Transverse colon (tissue), 4 donors: Measurements from ENCODE around the gene LENG8. TPM values are rescaled to one million over a fixed set of nuclear protein-coding genes. Genes with fewer than 3 reads are reported as not detected.
A peak's percentile ranks its signal among the peaks of the same experiment; 100 is the strongest.

Experiments
- DNase-seq: peaks from one replicate; pipeline ENCODE4 v3.0.0-alpha.2; 2019
- H3K27ac ChIP-seq, 4 donors: fragments of 200-600 bp; sonication (generic); 2 replicates each; pipeline ENCODE4 v1.5.1; 2016 to 2018; ENCODE audit warnings: inconsistent platforms in 4 of 4
- H3K27me3 ChIP-seq: fragments of 200-600 bp; sonication (generic); 2 replicates; pipeline ENCODE4 v1.5.1; 2017; ENCODE audit warnings: inconsistent platforms
- H3K36me3 ChIP-seq, 4 donors: fragments of 200-600 bp; sonication (generic); 2 replicates each; pipeline ENCODE4 v1.5.1; 2017 to 2019; ENCODE audit warnings: inconsistent platforms in 4 of 4
- H3K4me1 ChIP-seq, 4 donors: fragments of 200-600 bp; sonication (generic); 2 replicates each; pipeline ENCODE4 v1.5.1; 2017 to 2020; ENCODE audit warnings: inconsistent platforms in 4 of 4
- H3K4me3 ChIP-seq, 4 donors: fragments of 200-600 bp; sonication (generic); 1 replicate in 1 of 4; 2 replicates in 3 of 4; pipeline versions ENCODE4 v1.5.1 to v1.6.1; 2017 to 2019; ENCODE audit warnings: inconsistent platforms in 4 of 4
- H3K9me3 ChIP-seq, 2 donors: fragments of 200-600 bp; sonication (generic); 2 replicates each; pipeline ENCODE4 v1.5.1; 2017 to 2019; ENCODE audit warnings: inconsistent platforms in 2 of 2
- EP300 ChIP-seq: sonication (generic); formaldehyde crosslinking; IDR thresholded peaks from one replicate; pipeline ENCODE4 v1.6.1; 2017; ENCODE audit warnings: antibody characterized with exemption, low read depth
- POLR2A ChIP-seq: fragments of 450-650 bp; IDR thresholded peaks from one replicate; pipeline ENCODE4 v1.6.1; 2016; ENCODE audit warnings: antibody characterized with exemption, mild to moderate bottlenecking, moderate library complexity
- POLR2AphosphoS5 ChIP-seq, 3 donors: sonication (generic); formaldehyde crosslinking; IDR thresholded peaks; one replicate each; pipeline ENCODE4 v1.6.1; 2016; ENCODE audit warnings: antibody characterized with exemption in 3 of 3
- WGBS, 2 donors: methylation state at CpG; one replicate each; pipeline ENCODE4 v1.1.5; 2018; ENCODE audit warnings: low coverage in 1 of 2; 5-methylcytosine and 5-hydroxymethylcytosine counted together
- in situ Hi-C, 4 donors: fragments of 200-750 bp; cut with MboI; loops; one replicate each; pipeline versions ENCODE4 v1.15.0 to v1.15.1; 2017; ENCODE audit warnings: low sequenced_read_pairs in 3 of 4, low pct_ligation_motif_present in 1 of 4, low pct_unique_long_range_greater_than_20kb in 1 of 4
- intact Hi-C: fragments of 100-400 bp; cut with DNase I; formaldehyde crosslinking; loops from one replicate; pipeline ENCODE4 v1.15.1; 2023; ENCODE audit warnings: low total_unique reads
- total RNA-seq, 4 donors: library from RNA; depleted of rRNA; stranded (reverse); fragments of >200 nt; gene quantifications; one replicate each; pipeline ENCODE4 v1.1.0, GENCODE V29; 2016
- TF ChIP-seq, protein P1 (sequence below), 5 experiments: fragments of 200-600 bp in 3 of 5; fragments of 450-650 bp in 2 of 5; sonication (generic) in 3 of 5; IDR thresholded peaks; 1 replicate in 2 of 5; 2 replicates in 3 of 5; pipeline ENCODE4 v1.5.1; 2016 to 2017; ENCODE audit warnings: antibody characterized with exemption in 5 of 5, inconsistent platforms in 3 of 5, mild to moderate bottlenecking in 2 of 5, moderate library complexity in 1 of 5

LENG8 gene
- total RNA-seq, 4 donors from 2014 or later: 194 to 1,037 (median 566) TPM

DNA sequence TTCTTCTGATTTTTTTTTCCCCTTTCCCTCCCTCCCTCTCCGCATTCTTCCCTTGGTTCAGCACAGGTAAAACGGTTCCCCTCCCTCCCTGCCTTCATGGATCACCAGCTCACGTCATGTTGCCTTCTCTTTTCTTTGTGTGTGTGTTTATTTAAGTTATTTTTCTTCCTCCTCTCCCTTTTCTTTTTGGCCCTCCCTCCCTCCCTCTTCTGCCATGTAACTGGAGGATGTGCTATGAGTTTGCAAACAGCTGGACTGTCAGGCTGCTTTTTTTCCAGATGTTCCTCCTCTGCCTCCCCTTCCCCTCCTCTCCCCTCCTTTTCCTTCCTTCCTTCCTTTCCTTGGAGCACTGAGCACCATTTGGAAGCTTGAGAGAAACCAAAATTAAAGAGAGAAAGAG lies 12.6 kb downstream of the LENG8 start:
- no peak for DNase-seq
- WGBS, 2 donors: 39 to 45% methylated on average over 3 of the region's 3 CpGs
- TF ChIP-seq POLR2AphosphoS5 (IDR thresholded peaks at IDR 0.05): no peak
- TF ChIP-seq EP300: no peak
- TF ChIP-seq, protein P1, sequence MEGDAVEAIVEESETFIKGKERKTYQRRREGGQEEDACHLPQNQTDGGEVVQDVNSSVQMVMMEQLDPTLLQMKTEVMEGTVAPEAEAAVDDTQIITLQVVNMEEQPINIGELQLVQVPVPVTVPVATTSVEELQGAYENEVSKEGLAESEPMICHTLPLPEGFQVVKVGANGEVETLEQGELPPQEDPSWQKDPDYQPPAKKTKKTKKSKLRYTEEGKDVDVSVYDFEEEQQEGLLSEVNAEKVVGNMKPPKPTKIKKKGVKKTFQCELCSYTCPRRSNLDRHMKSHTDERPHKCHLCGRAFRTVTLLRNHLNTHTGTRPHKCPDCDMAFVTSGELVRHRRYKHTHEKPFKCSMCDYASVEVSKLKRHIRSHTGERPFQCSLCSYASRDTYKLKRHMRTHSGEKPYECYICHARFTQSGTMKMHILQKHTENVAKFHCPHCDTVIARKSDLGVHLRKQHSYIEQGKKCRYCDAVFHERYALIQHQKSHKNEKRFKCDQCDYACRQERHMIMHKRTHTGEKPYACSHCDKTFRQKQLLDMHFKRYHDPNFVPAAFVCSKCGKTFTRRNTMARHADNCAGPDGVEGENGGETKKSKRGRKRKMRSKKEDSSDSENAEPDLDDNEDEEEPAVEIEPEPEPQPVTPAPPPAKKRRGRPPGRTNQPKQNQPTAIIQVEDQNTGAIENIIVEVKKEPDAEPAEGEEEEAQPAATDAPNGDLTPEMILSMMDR (IDR thresholded peaks at IDR 0.05): no peak
- no peak for TF ChIP-seq POLR2A
- H3K9me3 ChIP-seq: no peaks in the 10 kb centered on the region
- in situ Hi-C loops: no loop called here
- peak overlapping the region in 2 of 4 donors; percentile 60 to 72 for H3K4me3 ChIP-seq
- H3K27me3 ChIP-seq: no peaks in the 10 kb centered on the region
- peak overlapping the region; percentile 96 to 99 (median 98) for H3K27ac ChIP-seq
- intact Hi-C loops: no loop called here
- peaks cover 6 to 56% (median 35%) of the 10 kb centered on the region in 4 donors for H3K4me1 ChIP-seq
- peaks cover 0 to 42% (median 15%) of the 10 kb centered on the region in 4 donors for H3K36me3 ChIP-seq

DNA sequence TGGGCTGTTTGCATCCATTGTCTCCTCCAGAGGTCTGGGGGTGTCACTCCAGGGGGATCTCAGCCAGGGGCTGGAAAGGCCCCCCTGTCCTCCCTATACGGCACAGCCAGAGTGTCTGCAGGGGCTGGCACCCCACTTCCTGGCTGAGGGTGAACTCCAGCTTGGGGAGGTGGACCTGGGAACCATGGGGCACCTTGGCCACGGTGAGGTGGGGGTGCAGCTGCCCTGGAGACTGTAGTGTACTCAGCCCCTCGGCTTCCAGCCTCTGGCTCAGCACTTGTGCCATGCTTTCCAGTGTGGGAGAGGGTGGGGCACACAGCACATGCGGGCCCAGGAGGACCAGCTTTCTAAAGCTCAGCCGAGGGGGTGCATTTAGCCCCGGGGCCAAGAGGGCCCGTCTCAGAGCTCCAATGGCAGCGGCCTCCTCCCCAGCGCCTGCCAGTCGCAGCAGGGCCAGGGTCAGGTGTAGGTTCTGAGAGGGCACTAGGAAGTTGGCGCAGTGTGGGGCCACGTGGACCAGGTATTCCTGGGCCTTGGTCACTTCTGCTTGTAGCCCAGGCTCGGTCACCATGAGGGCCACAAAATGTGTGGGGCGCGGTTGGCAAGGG lies 13.2 kb downstream of the LENG8 start:
- Histone ChIP-seq H3K27ac (peak overlapping the region; percentile 96 to 99 (median 98)), H3K4me3 (peak overlapping the region in 3 of 4 donors; percentile 60 to 72 (median 68)), H3K27me3 (no peaks in the 10 kb centered on the region), H3K4me1 (peaks cover 6 to 60% (median 37%) of the 10 kb centered on the region in 4 donors), H3K36me3 (peaks cover 0 to 37% (median 13%) of the 10 kb centered on the region in 4 donors), H3K9me3 (no peaks in the 10 kb centered on the region)
- DNase-seq: peak; percentile 37
- 48% methylated on average over 6 of the region's 15 CpGs; no CpG with 5 or more reads in 1 of the 2 donors for WGBS, 2 donors
- intact Hi-C loops (no loop called here), in situ Hi-C loops (no loop called here)
- peak in 2 of 3 donors; percentile 30 to 44 for TF ChIP-seq POLR2AphosphoS5 (IDR thresholded peaks at IDR 0.05)
- TF ChIP-seq EP300: no peak
- TF ChIP-seq, protein P1 (IDR thresholded peaks at IDR 0.05): no peak
- no peak for TF ChIP-seq POLR2A

DNA sequence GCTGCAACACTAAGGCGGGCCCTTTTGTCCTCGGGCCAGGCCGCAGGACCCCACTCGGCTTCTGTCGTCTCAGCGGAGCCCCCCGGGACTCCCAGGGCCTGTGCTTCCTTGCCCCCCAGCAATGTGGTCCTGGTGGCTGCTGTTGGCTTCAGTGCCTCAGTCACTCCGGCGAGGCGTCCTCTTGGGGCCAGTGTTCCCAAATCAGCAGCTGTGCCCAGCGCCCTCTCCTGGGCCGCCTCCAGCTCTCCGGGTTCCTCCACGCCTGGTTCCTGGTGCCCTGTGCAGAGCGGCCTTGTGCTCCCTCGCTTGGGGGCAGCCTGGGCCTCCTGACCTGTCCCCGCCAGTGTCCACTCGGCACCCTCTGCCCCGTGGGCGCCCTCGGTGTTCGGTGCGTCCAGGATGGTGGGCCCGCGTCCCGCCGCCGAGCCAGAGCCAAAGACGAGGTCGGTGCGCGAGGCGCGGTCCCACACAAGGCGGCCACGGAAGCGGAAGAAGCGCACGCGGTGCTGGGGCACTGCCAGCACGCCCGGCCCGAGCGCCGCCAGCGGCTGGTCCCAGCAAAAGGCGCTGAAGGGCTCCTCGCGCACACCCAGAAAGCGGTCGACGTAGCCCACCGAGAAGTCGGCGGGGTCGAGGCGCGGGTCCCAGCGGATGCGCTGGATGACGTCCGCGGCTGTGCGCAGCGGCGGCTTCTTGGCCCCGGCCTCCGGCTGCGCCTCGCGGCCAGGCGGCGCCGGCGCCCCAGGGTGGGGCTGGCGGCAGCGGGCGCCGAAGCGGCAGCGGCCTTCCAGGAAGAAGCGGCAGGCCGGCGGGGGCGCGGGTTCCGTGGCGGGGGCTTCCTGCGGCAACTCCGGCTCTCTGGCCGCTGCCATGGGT lies 13.9 kb downstream of the LENG8 start:
- Histone ChIP-seq H3K9me3 (no peaks in the 10 kb centered on the region), H3K27me3 (no peaks in the 10 kb centered on the region), H3K4me3 (peak overlapping the region; percentile 50 to 72 (median 64)), H3K4me1 (peaks cover 6 to 65% (median 39%) of the 10 kb centered on the region in 4 donors), H3K36me3 (peaks cover 0 to 29% (median 9%) of the 10 kb centered on the region in 4 donors), H3K27ac (peak overlapping the region; percentile 96 to 99 (median 98))
- in situ Hi-C loops (no loop called here), intact Hi-C loops (no loop called here)
- WGBS, 2 donors: 6% methylated on average over 52 of the region's 91 CpGs; no CpG with 5 or more reads in 1 of the 2 donors
- peak; percentile 58 for TF ChIP-seq POLR2A
- TF ChIP-seq POLR2AphosphoS5 (IDR thresholded peaks at IDR 0.05): peak; percentile 68 to 87 (median 86)
- TF ChIP-seq, protein P1 (IDR thresholded peaks at IDR 0.05): peak; percentile 20 to 57 (median 26)
- no peak for TF ChIP-seq EP300
- DNase-seq: peak; percentile 80

DNA sequence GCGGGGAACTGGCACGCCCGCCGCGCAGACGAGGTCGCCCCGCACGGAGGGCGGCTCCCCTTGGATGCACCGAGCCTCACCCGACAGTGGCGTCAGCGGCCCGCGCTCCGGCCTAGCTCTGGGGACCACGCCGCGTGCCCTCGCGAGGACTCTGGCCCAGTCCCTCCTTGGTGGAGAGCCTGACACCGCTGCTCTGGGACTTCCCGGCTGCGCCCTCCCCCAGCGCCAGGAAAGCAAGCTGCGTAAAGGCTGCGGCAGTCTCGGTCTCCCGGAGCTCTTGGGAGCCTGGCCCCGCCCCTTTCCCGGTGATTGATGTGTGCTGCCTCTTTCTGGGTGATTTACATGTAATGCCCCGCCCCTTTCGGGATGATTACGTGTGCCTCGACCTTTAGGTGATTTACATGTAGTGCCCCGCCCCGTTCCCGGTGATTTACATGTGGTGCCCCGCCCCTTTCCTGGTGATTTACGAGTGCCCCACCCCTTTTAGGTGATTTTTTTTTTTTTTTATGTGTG lies 14.6 kb downstream of the LENG8 start, which contains the start of gene LENG9:
TSS of gene LENG9 (minus strand) at position 248 of the 513 bp plus-strand sequence. CDS start 252 bp downstream, outside the sequence.
- no peaks in the 10 kb centered on the region for H3K27me3 ChIP-seq
- no peaks in the 10 kb centered on the region for H3K9me3 ChIP-seq
- peak within 1 kb of the TSS; percentile 50 to 72 (median 64) for H3K4me3 ChIP-seq
- peaks cover 0 to 22% (median 6%) of the 10 kb centered on the region in 4 donors for H3K36me3 ChIP-seq
- peak; percentile 93 for TF ChIP-seq POLR2A
- TF ChIP-seq POLR2AphosphoS5 (IDR thresholded peaks at IDR 0.05): peak; percentile 96 to 98 (median 97)
- TF ChIP-seq, protein P1 (IDR thresholded peaks at IDR 0.05): no peak
- 0% methylated on average over 32 of the region's 41 CpGs; no CpG with 5 or more reads in 1 of the 2 donors for WGBS, 2 donors
- H3K4me1 ChIP-seq: peaks cover 6 to 72% (median 42%) of the 10 kb centered on the region in 4 donors
- in situ Hi-C loops (no loop called here), intact Hi-C loops (no loop called here)
- peak; percentile 100 for DNase-seq
- peak within 1 kb of the TSS; percentile 96 to 99 (median 98) for H3K27ac ChIP-seq
